ENCODE measurements around the gene LRRC45. TPM values are rescaled to one million over a fixed set of nuclear protein-coding genes. Genes with fewer than 3 reads are reported as not detected.
A peak's percentile ranks its signal among the peaks of the same experiment; 100 is the strongest.

The LRRC45 gene
- total RNA-seq, 1 experiment from 2014 or later, result 38.1 TPM

DNA sequence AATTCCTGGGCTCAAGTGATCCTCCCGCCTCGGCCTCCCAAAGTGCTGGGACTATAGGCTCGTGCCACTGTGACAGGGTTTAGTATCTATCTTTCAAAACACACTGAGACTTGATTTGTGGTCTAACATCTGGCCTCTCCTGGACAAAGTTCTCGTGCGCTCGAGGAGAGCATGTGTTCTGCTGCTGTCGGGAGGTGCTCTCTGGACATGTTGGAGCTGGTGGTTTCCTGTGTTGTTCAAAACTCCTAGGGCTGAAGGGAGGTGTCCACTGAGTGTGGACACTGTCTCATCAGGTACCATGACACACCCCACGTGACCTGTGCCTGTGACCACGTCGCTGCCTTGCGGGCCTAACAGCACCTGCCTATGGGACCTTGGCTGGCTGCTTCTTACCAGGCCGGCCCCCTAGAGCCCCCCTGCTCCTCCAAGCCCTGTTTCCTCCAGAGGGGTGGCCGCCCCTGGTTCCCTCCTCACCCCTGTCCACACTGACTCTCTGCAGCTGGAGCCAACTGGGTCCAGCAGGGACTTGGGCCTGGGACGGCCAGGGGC lies 22.9 kb downstream of the LRRC45 start (continued):
- TF ChIP-seq, protein P1, sequence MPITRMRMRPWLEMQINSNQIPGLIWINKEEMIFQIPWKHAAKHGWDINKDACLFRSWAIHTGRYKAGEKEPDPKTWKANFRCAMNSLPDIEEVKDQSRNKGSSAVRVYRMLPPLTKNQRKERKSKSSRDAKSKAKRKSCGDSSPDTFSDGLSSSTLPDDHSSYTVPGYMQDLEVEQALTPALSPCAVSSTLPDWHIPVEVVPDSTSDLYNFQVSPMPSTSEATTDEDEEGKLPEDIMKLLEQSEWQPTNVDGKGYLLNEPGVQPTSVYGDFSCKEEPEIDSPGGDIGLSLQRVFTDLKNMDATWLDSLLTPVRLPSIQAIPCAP (CRISPR knock-in tag; IDR thresholded peaks at IDR 0.05), result no peak

DNA sequence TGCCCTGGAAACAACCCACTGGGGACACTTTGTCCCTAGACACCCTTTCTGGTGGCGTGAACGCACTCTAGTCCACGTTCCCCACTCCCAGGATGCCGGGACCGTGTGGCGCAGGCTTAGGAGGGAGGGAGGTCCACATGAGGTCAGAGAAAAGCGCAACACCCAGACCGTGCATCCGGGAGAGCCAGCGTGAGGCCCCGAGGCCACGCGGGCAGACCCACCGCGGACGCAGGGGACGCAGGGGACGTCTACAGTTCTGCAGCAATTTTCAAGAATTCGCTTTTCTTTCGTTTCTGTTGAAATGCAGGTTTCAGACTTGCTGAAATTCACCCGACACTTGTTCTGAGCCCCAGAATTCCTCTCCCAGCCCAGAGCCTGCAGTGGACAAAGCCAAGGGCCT lies 23.8 kb downstream of the LRRC45 start:
- no peak for DNase-seq (ENCODE audit: low spot score)
- ChIA-PET POLR2A (no interaction called here), CTCF (no interaction called here)
- Mint-ChIP-seq H3K9me3 (no peaks in the 10 kb centered on the region), H3K27me3 (ENCODE audit: low read depth) (no peaks in the 10 kb centered on the region; the same call in 1 of the 2 replicates), H3K36me3 (peaks cover 10% of the 10 kb centered on the region), H3K27ac (no peak overlapping the region), H3K4me3 (no peak overlapping the region), H3K4me1 (peaks cover 18% of the 10 kb centered on the region)
- TF ChIP-seq OVOL2 (CRISPR knock-in tag; IDR thresholded peaks at IDR 0.05; ENCODE audit: borderline replicate concordance) (no peak), FOXP1 (CRISPR knock-in tag; IDR thresholded peaks at IDR 0.05; ENCODE audit: borderline replicate concordance) (no peak), MXD4 (CRISPR knock-in tag; IDR thresholded peaks at IDR 0.05; ENCODE audit: borderline replicate concordance) (no peak), ZNF671 (CRISPR knock-in tag; IDR thresholded peaks at IDR 0.05) (no peak), IRF2 (CRISPR knock-in tag; IDR thresholded peaks at IDR 0.05; ENCODE audit: borderline replicate concordance, low read depth) (no peak)
- TF ChIP-seq, protein P2, sequence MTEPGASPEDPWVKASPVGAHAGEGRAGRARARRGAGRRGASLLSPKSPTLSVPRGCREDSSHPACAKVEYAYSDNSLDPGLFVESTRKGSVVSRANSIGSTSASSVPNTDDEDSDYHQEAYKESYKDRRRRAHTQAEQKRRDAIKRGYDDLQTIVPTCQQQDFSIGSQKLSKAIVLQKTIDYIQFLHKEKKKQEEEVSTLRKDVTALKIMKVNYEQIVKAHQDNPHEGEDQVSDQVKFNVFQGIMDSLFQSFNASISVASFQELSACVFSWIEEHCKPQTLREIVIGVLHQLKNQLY (CRISPR knock-in tag; IDR thresholded peaks at IDR 0.05), result no peak
- TF ChIP-seq, protein P3, sequence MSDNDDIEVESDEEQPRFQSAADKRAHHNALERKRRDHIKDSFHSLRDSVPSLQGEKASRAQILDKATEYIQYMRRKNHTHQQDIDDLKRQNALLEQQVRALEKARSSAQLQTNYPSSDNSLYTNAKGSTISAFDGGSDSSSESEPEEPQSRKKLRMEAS (CRISPR knock-in tag; IDR thresholded peaks at IDR 0.05), result no peak
- ATAC-seq, result no peak

DNA sequence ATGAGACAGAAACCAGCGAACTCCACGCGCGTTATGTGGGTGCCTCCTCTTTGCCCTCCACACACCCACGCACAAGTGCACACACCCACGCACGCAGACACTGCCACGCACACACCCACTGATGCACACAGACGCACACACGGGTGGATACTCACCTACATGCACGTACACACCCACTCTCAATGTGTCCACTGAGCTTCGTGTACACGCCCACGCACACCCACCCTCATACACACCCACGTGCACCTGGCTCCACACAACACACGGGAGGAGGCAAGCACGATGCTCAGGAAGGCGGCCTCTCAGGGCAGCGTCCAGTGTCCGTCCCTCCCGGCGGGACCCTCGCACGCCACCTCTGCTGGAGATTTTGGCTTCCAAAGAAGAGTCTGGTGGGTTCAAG lies 24.3 kb downstream of the LRRC45 start:
- H3K36me3 Mint-ChIP-seq, result peaks cover 10% of the 10 kb centered on the region
- CTCF ChIA-PET, result interaction anchor here (1.2 to 1.3 kb wide), 2 partner anchors 10 to 17 kb away, joined by 3 to 8 read pairs; partner anchors contain the start of gene DCXR
- H3K27me3 Mint-ChIP-seq (ENCODE audit: low read depth), result no peaks in the 10 kb centered on the region; the same call in 1 of the 2 replicates
- DNase-seq (ENCODE audit: low spot score) (no peak), ATAC-seq (no peak)
- no peak for TF ChIP-seq GTF2I (CRISPR knock-in tag; conservative IDR thresholded peaks at IDR 0.05)
- H3K27ac Mint-ChIP-seq, result peak overlapping the region; percentile 57; the same call in 1 of the 2 replicates
- peaks cover 16% of the 10 kb centered on the region for H3K4me1 Mint-ChIP-seq
- no peak overlapping the region for H3K4me3 Mint-ChIP-seq
- POLR2A ChIA-PET, result no interaction called here
- no peaks in the 10 kb centered on the region for H3K9me3 Mint-ChIP-seq

DNA sequence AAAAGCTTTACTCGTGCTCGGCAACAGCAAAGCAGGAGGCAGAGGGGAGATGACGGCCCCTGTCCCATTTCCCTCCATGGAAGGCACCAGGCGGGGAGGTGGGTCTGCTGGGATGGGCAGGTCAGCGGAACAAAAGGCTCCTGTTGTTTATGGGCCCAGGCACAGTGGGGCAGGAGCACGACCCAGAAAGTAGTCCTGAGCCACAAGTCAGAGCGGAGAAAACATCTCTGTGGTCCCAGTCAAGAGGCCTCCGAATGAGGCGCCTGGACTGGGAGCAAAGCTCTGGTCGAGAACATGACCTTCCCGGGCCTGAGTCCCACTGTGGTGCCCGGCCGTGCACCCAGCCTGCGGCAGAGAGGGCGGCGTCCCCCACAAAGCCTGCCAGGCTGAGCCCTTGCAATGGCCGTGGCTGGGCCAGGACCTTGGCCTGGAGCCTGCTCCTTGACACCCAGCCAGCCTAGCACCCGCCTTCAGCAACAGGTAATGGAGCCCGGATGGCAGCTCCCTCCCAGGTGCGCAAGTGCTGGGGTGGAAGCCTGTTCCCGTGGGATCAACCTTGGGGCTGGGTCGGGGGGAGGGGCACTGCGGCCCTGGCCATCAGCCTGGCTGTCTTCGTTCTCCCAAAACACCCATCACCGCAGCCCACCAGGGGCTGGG lies 24.9 kb downstream of the LRRC45 start:
- TF ChIP-seq, protein P4, sequence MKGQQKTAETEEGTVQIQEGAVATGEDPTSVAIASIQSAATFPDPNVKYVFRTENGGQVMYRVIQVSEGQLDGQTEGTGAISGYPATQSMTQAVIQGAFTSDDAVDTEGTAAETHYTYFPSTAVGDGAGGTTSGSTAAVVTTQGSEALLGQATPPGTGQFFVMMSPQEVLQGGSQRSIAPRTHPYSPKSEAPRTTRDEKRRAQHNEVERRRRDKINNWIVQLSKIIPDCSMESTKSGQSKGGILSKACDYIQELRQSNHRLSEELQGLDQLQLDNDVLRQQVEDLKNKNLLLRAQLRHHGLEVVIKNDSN (CRISPR knock-in tag; IDR thresholded peaks at IDR 0.05), result no peak
- TF ChIP-seq SMAD3 (CRISPR knock-in tag; IDR thresholded peaks at IDR 0.05; ENCODE audit: borderline replicate concordance), result no peak
- TF ChIP-seq, protein P5, sequence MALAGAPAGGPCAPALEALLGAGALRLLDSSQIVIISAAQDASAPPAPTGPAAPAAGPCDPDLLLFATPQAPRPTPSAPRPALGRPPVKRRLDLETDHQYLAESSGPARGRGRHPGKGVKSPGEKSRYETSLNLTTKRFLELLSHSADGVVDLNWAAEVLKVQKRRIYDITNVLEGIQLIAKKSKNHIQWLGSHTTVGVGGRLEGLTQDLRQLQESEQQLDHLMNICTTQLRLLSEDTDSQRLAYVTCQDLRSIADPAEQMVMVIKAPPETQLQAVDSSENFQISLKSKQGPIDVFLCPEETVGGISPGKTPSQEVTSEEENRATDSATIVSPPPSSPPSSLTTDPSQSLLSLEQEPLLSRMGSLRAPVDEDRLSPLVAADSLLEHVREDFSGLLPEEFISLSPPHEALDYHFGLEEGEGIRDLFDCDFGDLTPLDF (CRISPR knock-in tag; IDR thresholded peaks at IDR 0.05), result no peak
- TF ChIP-seq, protein P6, sequence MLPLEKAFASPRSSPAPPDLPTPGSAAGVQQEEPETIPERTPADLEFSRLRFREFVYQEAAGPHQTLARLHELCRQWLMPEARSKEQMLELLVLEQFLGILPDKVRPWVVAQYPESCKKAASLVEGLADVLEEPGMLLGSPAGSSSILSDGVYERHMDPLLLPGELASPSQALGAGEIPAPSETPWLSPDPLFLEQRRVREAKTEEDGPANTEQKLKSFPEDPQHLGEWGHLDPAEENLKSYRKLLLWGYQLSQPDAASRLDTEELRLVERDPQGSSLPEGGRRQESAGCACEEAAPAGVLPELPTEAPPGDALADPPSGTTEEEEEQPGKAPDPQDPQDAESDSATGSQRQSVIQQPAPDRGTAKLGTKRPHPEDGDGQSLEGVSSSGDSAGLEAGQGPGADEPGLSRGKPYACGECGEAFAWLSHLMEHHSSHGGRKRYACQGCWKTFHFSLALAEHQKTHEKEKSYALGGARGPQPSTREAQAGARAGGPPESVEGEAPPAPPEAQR (CRISPR knock-in tag; IDR thresholded peaks at IDR 0.05), result no peak
- no peak for TF ChIP-seq GTF2I (CRISPR knock-in tag; conservative IDR thresholded peaks at IDR 0.05)
- TF ChIP-seq, protein P7, sequence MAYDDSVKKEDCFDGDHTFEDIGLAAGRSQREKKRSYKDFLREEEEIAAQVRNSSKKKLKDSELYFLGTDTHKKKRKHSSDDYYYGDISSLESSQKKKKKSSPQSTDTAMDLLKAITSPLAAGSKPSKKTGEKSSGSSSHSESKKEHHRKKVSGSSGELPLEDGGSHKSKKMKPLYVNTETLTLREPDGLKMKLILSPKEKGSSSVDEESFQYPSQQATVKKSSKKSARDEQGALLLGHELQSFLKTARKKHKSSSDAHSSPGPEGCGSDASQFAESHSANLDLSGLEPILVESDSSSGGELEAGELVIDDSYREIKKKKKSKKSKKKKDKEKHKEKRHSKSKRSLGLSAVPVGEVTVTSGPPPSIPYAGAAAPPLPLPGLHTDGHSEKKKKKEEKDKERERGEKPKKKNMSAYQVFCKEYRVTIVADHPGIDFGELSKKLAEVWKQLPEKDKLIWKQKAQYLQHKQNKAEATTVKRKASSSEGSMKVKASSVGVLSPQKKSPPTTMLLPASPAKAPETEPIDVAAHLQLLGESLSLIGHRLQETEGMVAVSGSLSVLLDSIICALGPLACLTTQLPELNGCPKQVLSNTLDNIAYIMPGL (CRISPR knock-in tag; IDR thresholded peaks at IDR 0.05), result no peak
- H3K4me1 Mint-ChIP-seq, result peaks cover 11% of the 10 kb centered on the region
- H3K36me3 Mint-ChIP-seq, result peaks cover 10% of the 10 kb centered on the region
- ATAC-seq (no peak), DNase-seq (ENCODE audit: low spot score) (no peak)
- ChIA-PET CTCF (interaction anchor here (1.2 to 1.3 kb wide), 2 partner anchors 10 to 17 kb away, joined by 3 to 8 read pairs; partner anchors contain the start of gene DCXR), POLR2A (no interaction called here)
- H3K27me3 Mint-ChIP-seq (ENCODE audit: low read depth), result no peaks in the 10 kb centered on the region
- H3K4me3 Mint-ChIP-seq, result no peak overlapping the region
- peak overlapping the region; percentile 57; the same call in 1 of the 2 replicates for H3K27ac Mint-ChIP-seq
- no peaks in the 10 kb centered on the region for H3K9me3 Mint-ChIP-seq

All from WTC11 (cell line).